ENCODE data around the gene OSBP2.

OSBP2 gene

GRCh38 chr22:30816413-30816812 lies 121.7 kb downstream of the OSBP2 start:
- TF ChIP-seq CTCF (IDR thresholded peaks at IDR 0.05), result no peak
- H3K9me3 ChIP-seq (ENCODE audit: control insufficient read depth, low read length), result no peaks in the 10 kb centered on the region
- H3K4me1 ChIP-seq, result no peaks in the 10 kb centered on the region
- H3K79me2 ChIP-seq, result peaks cover 10% of the 10 kb centered on the region
- H3K27me3 ChIP-seq (ENCODE audit: control insufficient read depth, insufficient read depth, low read length), result no peaks in the 10 kb centered on the region
- H3K27ac ChIP-seq, result no peak overlapping the region
- no peak overlapping the region for H3K9ac ChIP-seq
- H3K36me3 ChIP-seq (ENCODE audit: control insufficient read depth, insufficient read depth, low read length), result no peaks in the 10 kb centered on the region
- H3K4me3 ChIP-seq (ENCODE audit: low read depth, low read length), result no peak overlapping the region
- H2AFZ ChIP-seq, result no peak overlapping the region
- no peak overlapping the region for H3K4me2 ChIP-seq (ENCODE audit: low read length)

GRCh38 chr22:30821381-30821780 lies 126.7 kb downstream of the OSBP2 start:
- Histone ChIP-seq H3K4me1 (no peaks in the 10 kb centered on the region), H2AFZ (no peak overlapping the region), H3K79me2 (no peaks in the 10 kb centered on the region), H3K9ac (no peak overlapping the region), H3K27me3 (ENCODE audit: control insufficient read depth, insufficient read depth, low read length) (no peaks in the 10 kb centered on the region), H3K27ac (no peak overlapping the region), H3K9me3 (ENCODE audit: control insufficient read depth, low read length) (no peaks in the 10 kb centered on the region), H3K36me3 (ENCODE audit: control insufficient read depth, insufficient read depth, low read length) (no peaks in the 10 kb centered on the region), H3K4me2 (ENCODE audit: low read length) (no peak overlapping the region), H3K4me3 (ENCODE audit: low read depth, low read length) (no peak overlapping the region)
- TF ChIP-seq CTCF (IDR thresholded peaks at IDR 0.05), result no peak

- Histone ChIP-seq H3K27me3 (ENCODE audit: control insufficient read depth, insufficient read depth, low read length) (no peaks in the 10 kb centered on the region), H3K4me3 (ENCODE audit: low read depth, low read length) (no peak overlapping the region), H3K27ac (no peak overlapping the region), H3K79me2 (no peaks in the 10 kb centered on the region), H3K9me3 (ENCODE audit: control insufficient read depth, low read length) (no peaks in the 10 kb centered on the region), H3K4me1 (no peaks in the 10 kb centered on the region), H3K9ac (no peak overlapping the region), H3K4me2 (ENCODE audit: low read length) (no peak overlapping the region), H3K36me3 (ENCODE audit: control insufficient read depth, insufficient read depth, low read length) (no peaks in the 10 kb centered on the region), H2AFZ (no peak overlapping the region)
- no peak for TF ChIP-seq CTCF (IDR thresholded peaks at IDR 0.05)
Measured at GRCh38 chr22:30821863-30822215, 127.2 kb downstream of the OSBP2 start.

GRCh38 chr22:30822216-30823014 lies 127.7 kb downstream of the OSBP2 start:
- H3K9me3 ChIP-seq (ENCODE audit: control insufficient read depth, low read length), result no peaks in the 10 kb centered on the region
- no peak for TF ChIP-seq CTCF (IDR thresholded peaks at IDR 0.05)
- H2AFZ ChIP-seq, result no peak overlapping the region
- H3K9ac ChIP-seq, result no peak overlapping the region
- no peak overlapping the region for H3K27ac ChIP-seq
- no peaks in the 10 kb centered on the region for H3K79me2 ChIP-seq
- no peaks in the 10 kb centered on the region for H3K27me3 ChIP-seq (ENCODE audit: control insufficient read depth, insufficient read depth, low read length)
- no peak overlapping the region for H3K4me2 ChIP-seq (ENCODE audit: low read length)
- no peaks in the 10 kb centered on the region for H3K4me1 ChIP-seq
- H3K36me3 ChIP-seq (ENCODE audit: control insufficient read depth, insufficient read depth, low read length), result no peaks in the 10 kb centered on the region
- no peak overlapping the region for H3K4me3 ChIP-seq (ENCODE audit: low read depth, low read length)

GRCh38 chr22:30823015-30823370 lies 128.3 kb downstream of the OSBP2 start:
- H3K79me2 ChIP-seq, result no peaks in the 10 kb centered on the region
- H3K27ac ChIP-seq, result no peak overlapping the region
- H3K36me3 ChIP-seq (ENCODE audit: control insufficient read depth, insufficient read depth, low read length), result no peaks in the 10 kb centered on the region
- H3K4me1 ChIP-seq, result no peaks in the 10 kb centered on the region
- no peak overlapping the region for H2AFZ ChIP-seq
- H3K9ac ChIP-seq, result no peak overlapping the region
- H3K4me2 ChIP-seq (ENCODE audit: low read length), result no peak overlapping the region
- no peaks in the 10 kb centered on the region for H3K27me3 ChIP-seq (ENCODE audit: control insufficient read depth, insufficient read depth, low read length)
- TF ChIP-seq CTCF (IDR thresholded peaks at IDR 0.05), result no peak
- no peak overlapping the region for H3K4me3 ChIP-seq (ENCODE audit: low read depth, low read length)
- H3K9me3 ChIP-seq (ENCODE audit: control insufficient read depth, low read length), result no peaks in the 10 kb centered on the region
